K562 (cell line): ENCODE data around the gene NUDT6. TPM values are rescaled to one million over a fixed set of nuclear protein-coding genes. Genes with fewer than 3 reads are reported as not detected.

Experiments
- ARID3A ChIP-seq: IDR thresholded peaks from 2 replicates; pipeline ENCODE4 v1.6.1; 2012; ENCODE audit warnings: low read depth, low read length, improper control_type of control experiment, borderline replicate concordance
- CBX1 ChIP-seq: sonication (generic); IDR thresholded peaks from 2 replicates; pipeline ENCODE4 v1.6.1; 2016; ENCODE audit warnings: antibody characterized with exemption, low read depth, mild to moderate bottlenecking
- COPS2 ChIP-seq: fragments of 450-650 bp; conservative IDR thresholded peaks from 2 replicates; pipeline ENCODE4 v1.6.1; 2016; ENCODE audit warnings: mild to moderate bottlenecking, moderate library complexity
- DEAF1 ChIP-seq: fragments of 450-650 bp; formaldehyde crosslinking; IDR thresholded peaks from 2 replicates; pipeline ENCODE4 v1.4.0; 2020; ENCODE audit warnings: mild to moderate bottlenecking, moderate library complexity
- FOXA1 ChIP-seq: fragments of 450-650 bp; IDR thresholded peaks from 2 replicates; pipeline ENCODE4 v1.6.1; 2016; ENCODE audit warnings: mild to moderate bottlenecking, borderline replicate concordance
- HDAC6 ChIP-seq: IDR thresholded peaks from 2 replicates; pipeline ENCODE4 v1.6.1; 2012; ENCODE audit warnings: low read depth, mild to moderate bottlenecking, control low read depth, inconsistent platforms, low read length, moderate library complexity
- MAZ ChIP-seq, 2 experiments: fragments of 450-650 bp in 1 of 2; sonication (generic) in 1 of 2; formaldehyde crosslinking; IDR thresholded peaks in 1 of 2; conservative IDR thresholded peaks in 1 of 2; 2 replicates each; pipeline versions ENCODE4 v1.4.0 to v1.5.0; 2020; ENCODE audit warnings: mild to moderate bottlenecking in 1 of 2, missing genetic modification reagents in 1 of 2
- MCM7 ChIP-seq, 2 experiments: fragments of 450-650 bp; IDR thresholded peaks; 2 replicates each; pipeline ENCODE4 v1.6.1; 2016 to 2018
- PHF20 ChIP-seq: fragments of 450-650 bp; IDR thresholded peaks from 2 replicates; pipeline ENCODE4 v1.6.1; 2018; ENCODE audit not compliant: partially characterized antibody
- POLR2H ChIP-seq: IDR thresholded peaks from 2 replicates; pipeline ENCODE4 v1.6.1; 2016; ENCODE audit warnings: missing genetic modification characterization, low read depth, mild to moderate bottlenecking, control low read depth, missing compliant biosample characterization, moderate library complexity
- RFX7 ChIP-seq: fragments of 250-450 bp; sonication (Bioruptor Pico); IDR thresholded peaks from 2 replicates; pipeline ENCODE4 v1.5.1; 2021; ENCODE audit warnings: mild to moderate bottlenecking
- TAL1 ChIP-seq: fragments of 450-650 bp; IDR thresholded peaks from 2 replicates; pipeline ENCODE4 v1.6.1; 2016; ENCODE audit warnings: mild to moderate bottlenecking
- TCF3 ChIP-seq: sonication (generic); formaldehyde crosslinking; IDR thresholded peaks from 2 replicates; pipeline ENCODE4 v1.4.0; 2020; ENCODE audit warnings: mild to moderate bottlenecking, missing genetic modification reagents
- TEAD4 ChIP-seq, 2 experiments: sonication (generic) in 1 of 2; formaldehyde crosslinking in 1 of 2; IDR thresholded peaks; 2 replicates each; pipeline versions ENCODE4 v1.6.1 to v1.8.0; 2012 to 2022; ENCODE audit warnings: borderline replicate concordance in 1 of 2, inconsistent platforms in 1 of 2, low read length in 1 of 2, mild to moderate bottlenecking in 1 of 2, missing genetic modification reagents in 1 of 2
- THRA ChIP-seq: fragments of 450-650 bp; IDR thresholded peaks from 2 replicates; pipeline ENCODE4 v1.6.1; 2017; ENCODE audit warnings: mild to moderate bottlenecking, moderate library complexity
- ZBED1 ChIP-seq: IDR thresholded peaks from 2 replicates; pipeline ENCODE4 v1.6.1; 2014
- ZNF232 ChIP-seq: sonication (generic); formaldehyde crosslinking; IDR thresholded peaks from 2 replicates; pipeline ENCODE4 v1.8.0; 2022; ENCODE audit warnings: mild to moderate bottlenecking, missing genetic modification reagents
- ZNF75A ChIP-seq: fragments of 450-650 bp; formaldehyde crosslinking; IDR thresholded peaks from 2 replicates; pipeline ENCODE4 v1.4.0; 2020; ENCODE audit warnings: mild to moderate bottlenecking
- polyA plus RNA-seq, 8 experiments: library from polyadenylated mRNA; depleted of rRNA in 4 of 8; stranded (reverse) in 5 of 8; unstranded in 3 of 8; fragments of >200 nt; fragmentation: Nextera tagmentation in 2 of 8; fragmentation: Illumina TruSeq in 1 of 8; extraction: Ambion mirVana in 2 of 8; extraction: Trizol in 1 of 8; gene quantifications; 2 replicates each; pipeline versions ENCODE4 v1.2.1 to v1.2.3, GENCODE V29; 2011 to 2014; ENCODE audit warnings: inconsistent platforms in 1 of 8, missing spikeins in 1 of 8
- total RNA-seq, 7 experiments: library from RNA; depleted of rRNA in 6 of 7; stranded (reverse); fragments of >200 nt in 6 of 7; fragmentation: Illumina TruSeq in 2 of 7; extraction: Trizol in 2 of 7; gene quantifications; 2 replicates each; pipeline versions ENCODE4 v1.2.1 to v1.2.3, GENCODE V29; 2011 to 2021; ENCODE audit warnings: low replicate concordance in 1 of 7
- TF ChIP-seq, protein P1 (sequence below), 3 experiments: fragments of 200-800 bp in 1 of 3; sonication (Bioruptor generic) in 1 of 3; sonication (generic) in 1 of 3; formaldehyde crosslinking in 1 of 3; IDR thresholded peaks; 2 replicates each; pipeline versions ENCODE4 v1.6.1 to v1.8.0; 2016 to 2022; ENCODE audit warnings: mild to moderate bottlenecking in 2 of 3, missing compliant biosample characterization in 2 of 3, missing genetic modification characterization in 2 of 3, missing genetic modification reagents in 1 of 3
- TF ChIP-seq, protein P2 (sequence below), 2 experiments: fragments of 200-800 bp in 1 of 2; sonication (Bioruptor generic) in 1 of 2; sonication (generic) in 1 of 2; formaldehyde crosslinking in 1 of 2; IDR thresholded peaks in 1 of 2; conservative IDR thresholded peaks in 1 of 2; 2 replicates each; pipeline versions ENCODE4 v1.5.0 to v1.6.1; 2016 to 2020; ENCODE audit warnings: missing compliant biosample characterization in 1 of 2, missing genetic modification characterization in 1 of 2, missing genetic modification reagents in 1 of 2

Gene NUDT6
- total and polyA plus RNA-seq, 9 of the 15 experiments (the other 6 are each of a cell fraction or from before 2014, with no cell fraction given) = 9.4 to 18.1 (median 13.4) TPM

DNA sequence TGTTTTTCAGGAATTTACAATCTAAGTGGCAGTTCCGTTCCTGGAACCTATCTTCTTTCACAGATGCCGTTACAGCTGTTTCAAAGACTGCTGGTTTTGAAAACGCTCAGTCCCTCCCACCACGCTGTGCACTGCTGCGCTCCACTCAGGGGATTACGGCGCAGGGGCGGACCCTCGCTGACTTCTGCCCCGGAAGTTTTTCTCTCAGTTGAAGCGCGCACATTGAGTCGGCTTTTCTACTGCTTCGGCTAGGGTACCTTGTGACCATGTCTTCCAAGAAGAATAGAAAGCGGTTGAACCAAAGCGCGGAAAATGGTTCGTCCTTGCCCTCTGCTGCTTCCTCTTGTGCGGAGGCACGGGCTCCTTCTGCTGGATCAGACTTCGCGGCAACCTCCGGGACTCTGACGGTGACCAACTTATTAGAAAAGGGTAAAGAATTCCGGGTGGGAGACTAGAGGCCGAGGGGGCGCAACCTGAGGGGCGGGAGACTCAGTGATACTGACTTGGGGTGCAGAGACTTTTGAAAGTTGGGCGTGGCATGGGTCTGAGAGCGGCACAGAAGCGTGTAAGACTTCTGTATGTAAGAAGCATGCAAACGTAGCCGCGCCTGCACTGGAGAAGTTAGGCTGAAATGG lies 597 bp upstream of the NUDT6 start (continued):
- TF ChIP-seq CBX1 (no peak), ARID3A (0 out of 2 replicates have a peak, but pooled peaks have one; percentile 17), ZBED1 (no peak), ZNF232 (CRISPR knock-in tag) (no peak), RFX7 (no peak), TCF3 (peak; percentile 57), POLR2H (tag) (0 out of 2 replicates have a peak, but pooled peaks have one; percentile 13), COPS2 (no peak), FOXA1 (no peak), ZNF75A (CRISPR knock-in tag) (no peak), DEAF1 (CRISPR knock-in tag) (0 out of 2 replicates have a peak, but pooled peaks have one; percentile 6), MCM7 (IDR thresholded peaks at IDR 0.05) (no peak), MAZ (CRISPR knock-in tag; conservative IDR thresholded peaks at IDR 0.05 in 1 of 2, IDR thresholded peaks at IDR 0.05 in 1 of 2) (peak; percentile 3 to 54; a peak in 1 of 4 replicates), HDAC6 (no peak), PHF20 (peak; percentile 49), TAL1 (0 out of 2 replicates have a peak, but pooled peaks have one; percentile 34), TEAD4 (IDR thresholded peaks at IDR 0.05; ENCODE audit: low read length) (peak; percentile 68), TEAD4 (CRISPR knock-in tag; IDR thresholded peaks at IDR 0.05; ENCODE audit: borderline replicate concordance) (no peak), THRA (no peak)
- TF ChIP-seq, protein P1, sequence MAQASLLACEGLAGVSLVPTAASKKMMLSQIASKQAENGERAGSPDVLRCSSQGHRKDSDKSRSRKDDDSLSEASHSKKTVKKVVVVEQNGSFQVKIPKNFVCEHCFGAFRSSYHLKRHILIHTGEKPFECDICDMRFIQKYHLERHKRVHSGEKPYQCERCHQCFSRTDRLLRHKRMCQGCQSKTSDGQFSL (CRISPR knock-in tag; IDR thresholded peaks at IDR 0.05) = no peak
- TF ChIP-seq, protein P1 (tag; IDR thresholded peaks at IDR 0.05) = no peak
- TF ChIP-seq, protein P2, sequence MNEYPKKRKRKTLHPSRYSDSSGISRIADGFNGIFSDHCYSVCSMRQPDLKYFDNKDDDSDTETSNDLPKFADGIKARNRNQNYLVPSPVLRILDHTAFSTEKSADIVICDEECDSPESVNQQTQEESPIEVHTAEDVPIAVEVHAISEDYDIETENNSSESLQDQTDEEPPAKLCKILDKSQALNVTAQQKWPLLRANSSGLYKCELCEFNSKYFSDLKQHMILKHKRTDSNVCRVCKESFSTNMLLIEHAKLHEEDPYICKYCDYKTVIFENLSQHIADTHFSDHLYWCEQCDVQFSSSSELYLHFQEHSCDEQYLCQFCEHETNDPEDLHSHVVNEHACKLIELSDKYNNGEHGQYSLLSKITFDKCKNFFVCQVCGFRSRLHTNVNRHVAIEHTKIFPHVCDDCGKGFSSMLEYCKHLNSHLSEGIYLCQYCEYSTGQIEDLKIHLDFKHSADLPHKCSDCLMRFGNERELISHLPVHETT (CRISPR knock-in tag; conservative IDR thresholded peaks at IDR 0.05 in 1 of 2, IDR thresholded peaks at IDR 0.05 in 1 of 2) = no peak
